Loucy (cell line): ENCODE measurements around the gene MRPS14.

ENCODE experiments used
- H2AFZ ChIP-seq: fragments of 200-600 bp; sonication (generic); 2 replicates; pipeline ENCODE4 v1.6.0; 2016; ENCODE audit warnings: antibody characterized with exemption, mild to moderate bottlenecking, low read length, moderate library complexity
- H3F3A ChIP-seq: fragments of 200-600 bp; 2 replicates; pipeline ENCODE4 v1.6.0; 2016; ENCODE audit warnings: antibody characterized with exemption, low read depth, mild to moderate bottlenecking
- H3K27me3 ChIP-seq: fragments of 200-600 bp; sonication (generic); 2 replicates; pipeline ENCODE4 v1.6.1; 2014; ENCODE audit warnings: low read length, mild to moderate bottlenecking; ENCODE audit not compliant: insufficient read depth, poor library complexity, severe bottlenecking
- H3K36me3 ChIP-seq: fragments of 200-600 bp; sonication (generic); 2 replicates; pipeline ENCODE4 v1.6.1; 2016; ENCODE audit warnings: low read length; ENCODE audit not compliant: insufficient read depth
- H3K4me1 ChIP-seq: fragments of 200-600 bp; sonication (generic); 2 replicates; pipeline ENCODE4 v1.5.1; 2014; ENCODE audit warnings: low read length, mild to moderate bottlenecking; ENCODE audit not compliant: insufficient read depth, poor library complexity, severe bottlenecking
- H3K4me2 ChIP-seq: fragments of 200-600 bp; sonication (generic); 2 replicates; pipeline ENCODE4 v1.6.0; 2014; ENCODE audit warnings: antibody characterized with exemption, low read length, low read depth, mild to moderate bottlenecking; ENCODE audit not compliant: poor library complexity, severe bottlenecking
- H3K4me3 ChIP-seq: fragments of 200-600 bp; sonication (generic); 2 replicates; pipeline ENCODE4 v1.5.1; 2014; ENCODE audit warnings: low read length, mild to moderate bottlenecking, mixed read lengths; ENCODE audit not compliant: poor library complexity, severe bottlenecking
- H3K79me2 ChIP-seq: fragments of 200-600 bp; sonication (generic); 2 replicates; pipeline ENCODE4 v1.6.1; 2014; ENCODE audit warnings: low read length; ENCODE audit not compliant: insufficient read depth
- H3K9ac ChIP-seq: fragments of 200-600 bp; sonication (generic); 2 replicates; pipeline ENCODE4 v1.6.0; 2014; ENCODE audit warnings: mild to moderate bottlenecking, low read depth, low read length, moderate library complexity; ENCODE audit not compliant: poor library complexity, severe bottlenecking
- H3K9me2 ChIP-seq: fragments of 200-600 bp; sonication (generic); replicated peaks from 2 replicates; pipeline ENCODE4 v1.6.1; 2016; ENCODE audit warnings: low read depth, low read length, mixed read lengths
- H3K9me3 ChIP-seq: fragments of 200-600 bp; sonication (generic); 2 replicates; pipeline ENCODE4 v1.6.1; 2014; ENCODE audit warnings: mild to moderate bottlenecking, antibody characterized with exemption, low read length, low read depth; ENCODE audit not compliant: insufficient read depth
- H4K20me1 ChIP-seq: fragments of 200-600 bp; sonication (generic); 2 replicates; pipeline ENCODE4 v1.6.0; 2014; ENCODE audit warnings: antibody characterized with exemption, low read length, mild to moderate bottlenecking; ENCODE audit not compliant: insufficient read depth, poor library complexity, severe bottlenecking
- EZH2phosphoT487 ChIP-seq: fragments of 200-600 bp; IDR thresholded peaks from 2 replicates; pipeline ENCODE4 v1.6.1; 2018; ENCODE audit warnings: antibody characterized with exemption, mild to moderate bottlenecking, moderate library complexity, borderline replicate concordance
- TF ChIP-seq, protein P1 (sequence below): fragments of 200-600 bp; sonication (generic); conservative IDR thresholded peaks from 2 replicates; pipeline ENCODE4 v1.5.1; 2014; ENCODE audit warnings: mild to moderate bottlenecking, antibody characterized with exemption, low read length

Gene MRPS14

DNA sequence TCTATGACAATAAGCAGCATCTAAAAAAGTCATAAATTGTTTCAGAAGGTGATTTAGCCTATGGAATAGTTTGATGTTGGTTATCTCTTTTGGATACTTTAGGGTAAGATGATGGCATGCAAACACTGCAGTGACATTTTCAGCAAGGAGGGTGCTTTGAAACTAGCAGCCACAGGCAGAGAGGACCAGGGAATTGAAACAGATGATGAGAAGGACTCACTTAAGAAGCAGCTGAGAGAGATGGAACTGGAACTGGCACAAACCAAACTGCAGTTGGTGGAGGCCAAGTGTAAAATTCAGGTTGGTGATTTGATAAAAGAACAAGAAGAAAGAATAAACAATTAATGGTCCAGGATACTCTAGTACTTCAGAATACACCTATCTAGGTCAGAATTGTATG is 34.7 kb downstream of the MRPS14 start:
- TF ChIP-seq, protein P1, sequence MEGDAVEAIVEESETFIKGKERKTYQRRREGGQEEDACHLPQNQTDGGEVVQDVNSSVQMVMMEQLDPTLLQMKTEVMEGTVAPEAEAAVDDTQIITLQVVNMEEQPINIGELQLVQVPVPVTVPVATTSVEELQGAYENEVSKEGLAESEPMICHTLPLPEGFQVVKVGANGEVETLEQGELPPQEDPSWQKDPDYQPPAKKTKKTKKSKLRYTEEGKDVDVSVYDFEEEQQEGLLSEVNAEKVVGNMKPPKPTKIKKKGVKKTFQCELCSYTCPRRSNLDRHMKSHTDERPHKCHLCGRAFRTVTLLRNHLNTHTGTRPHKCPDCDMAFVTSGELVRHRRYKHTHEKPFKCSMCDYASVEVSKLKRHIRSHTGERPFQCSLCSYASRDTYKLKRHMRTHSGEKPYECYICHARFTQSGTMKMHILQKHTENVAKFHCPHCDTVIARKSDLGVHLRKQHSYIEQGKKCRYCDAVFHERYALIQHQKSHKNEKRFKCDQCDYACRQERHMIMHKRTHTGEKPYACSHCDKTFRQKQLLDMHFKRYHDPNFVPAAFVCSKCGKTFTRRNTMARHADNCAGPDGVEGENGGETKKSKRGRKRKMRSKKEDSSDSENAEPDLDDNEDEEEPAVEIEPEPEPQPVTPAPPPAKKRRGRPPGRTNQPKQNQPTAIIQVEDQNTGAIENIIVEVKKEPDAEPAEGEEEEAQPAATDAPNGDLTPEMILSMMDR, result no peak
- TF ChIP-seq EZH2phosphoT487, result no peak
- Histone ChIP-seq H3K9me2 (no peaks in the 10 kb centered on the region), H3K27me3 (no peaks in the 10 kb centered on the region), H3K4me2 (no peak overlapping the region), H3K36me3 (no peaks in the 10 kb centered on the region), H3K79me2 (no peaks in the 10 kb centered on the region), H3K9me3 (no peaks in the 10 kb centered on the region), H3K9ac (no peak overlapping the region), H3F3A (no peaks in the 10 kb centered on the region), H4K20me1 (no peaks in the 10 kb centered on the region), H3K4me1 (peaks cover 11% of the 10 kb centered on the region), H3K4me3 (no peak overlapping the region), H2AFZ (no peak overlapping the region)

DNA sequence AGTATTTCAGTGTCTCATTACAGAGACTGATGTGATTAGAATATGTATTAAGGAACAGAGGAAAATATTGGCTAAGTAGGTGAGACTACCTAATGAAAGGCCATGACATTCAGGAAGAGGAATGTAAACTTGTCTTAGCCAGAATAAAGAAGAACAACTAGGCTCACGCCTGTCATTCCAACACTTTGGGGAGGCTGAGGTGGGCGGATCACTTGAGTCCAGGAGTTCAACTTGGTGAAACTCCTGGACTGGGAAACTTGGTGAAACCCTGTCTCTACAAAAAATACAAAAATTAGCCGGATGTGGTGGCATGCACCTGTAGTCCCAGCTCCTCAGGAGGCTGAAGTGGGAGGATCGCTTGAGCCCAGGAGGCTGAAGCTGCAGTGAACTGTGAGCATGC is 38.3 kb downstream of the MRPS14 start:
- Histone ChIP-seq H3K9me2 (no peaks in the 10 kb centered on the region), H3F3A (no peaks in the 10 kb centered on the region), H2AFZ (no peak overlapping the region), H3K27me3 (no peaks in the 10 kb centered on the region), H4K20me1 (no peaks in the 10 kb centered on the region), H3K9me3 (no peaks in the 10 kb centered on the region), H3K9ac (no peak overlapping the region), H3K4me2 (no peak overlapping the region), H3K36me3 (no peaks in the 10 kb centered on the region), H3K4me3 (no peak overlapping the region), H3K4me1 (peaks cover 6% of the 10 kb centered on the region), H3K79me2 (no peaks in the 10 kb centered on the region)
- no peak for TF ChIP-seq EZH2phosphoT487
- TF ChIP-seq, protein P1, result no peak

DNA sequence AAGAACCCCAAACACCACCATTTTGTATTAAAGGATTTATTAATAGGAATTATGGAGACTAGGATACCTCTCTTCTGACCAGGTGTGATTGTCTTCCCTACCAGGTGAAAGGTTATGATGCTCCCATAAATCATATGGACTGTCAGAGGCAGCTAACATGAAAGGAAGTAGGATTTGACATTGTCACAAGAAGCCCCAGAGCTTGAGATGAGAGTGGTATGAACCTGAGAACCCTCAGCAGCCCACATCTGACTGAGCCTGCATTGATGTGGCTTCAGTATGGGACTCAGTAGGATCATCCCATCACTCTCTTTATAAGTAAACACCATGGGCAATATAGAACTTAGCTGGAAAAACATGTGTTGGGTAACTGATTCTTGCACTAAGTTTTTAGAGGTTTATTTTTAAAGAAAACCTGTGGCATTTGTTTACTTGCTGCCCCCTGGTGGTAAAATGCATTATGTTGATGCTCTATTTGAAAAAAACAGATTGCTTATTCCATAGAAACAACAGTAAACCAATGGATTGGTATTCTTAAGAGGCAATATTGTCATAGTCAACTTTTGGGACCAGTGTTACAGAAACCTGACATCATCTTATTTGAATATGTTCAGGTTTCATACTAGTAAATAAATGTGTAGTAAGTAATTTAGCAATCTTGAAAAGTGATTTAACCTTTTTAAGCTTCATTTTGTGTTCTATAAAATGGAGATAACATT is 40.1 kb downstream of the MRPS14 start:
- peaks cover 4% of the 10 kb centered on the region; the same call in 1 of the 2 replicates for H3K36me3 ChIP-seq

More for the DNA sequence above, 40.1 kb downstream of the MRPS14 start:
- no peaks in the 10 kb centered on the region for H3K9me3 ChIP-seq
- H4K20me1 ChIP-seq, result no peaks in the 10 kb centered on the region
- TF ChIP-seq EZH2phosphoT487, result no peak
- TF ChIP-seq, protein P1, result peak; percentile 95
- H2AFZ ChIP-seq, result no peak overlapping the region
- H3K27me3 ChIP-seq, result no peaks in the 10 kb centered on the region
- H3K79me2 ChIP-seq, result no peaks in the 10 kb centered on the region
- no peak overlapping the region for H3K4me3 ChIP-seq
- no peak overlapping the region for H3K9ac ChIP-seq
- H3K9me2 ChIP-seq, result no peaks in the 10 kb centered on the region
- no peak overlapping the region for H3K4me2 ChIP-seq
- no peaks in the 10 kb centered on the region for H3F3A ChIP-seq
- no peaks in the 10 kb centered on the region for H3K4me1 ChIP-seq
